NCI-H2107 treated with DMSO at 0.1 percent for 48 hours (cell line): ENCODE results near the gene NFATC2IP.
A peak's percentile ranks its signal among the peaks of the same experiment; 100 is the strongest.
"Not testable (repeated sequence)": the region's sequence is repeated elsewhere in the genome, so short reads cannot be mapped to it uniquely, and the experiment has no call there.

Experiments used
- DNase-seq: peaks from one replicate; lab custom pipeline; 2025; ENCODE audit not compliant: unreplicated experiment; lab: John Stamatoyannopoulos, UW

Gene NFATC2IP

DNA sequence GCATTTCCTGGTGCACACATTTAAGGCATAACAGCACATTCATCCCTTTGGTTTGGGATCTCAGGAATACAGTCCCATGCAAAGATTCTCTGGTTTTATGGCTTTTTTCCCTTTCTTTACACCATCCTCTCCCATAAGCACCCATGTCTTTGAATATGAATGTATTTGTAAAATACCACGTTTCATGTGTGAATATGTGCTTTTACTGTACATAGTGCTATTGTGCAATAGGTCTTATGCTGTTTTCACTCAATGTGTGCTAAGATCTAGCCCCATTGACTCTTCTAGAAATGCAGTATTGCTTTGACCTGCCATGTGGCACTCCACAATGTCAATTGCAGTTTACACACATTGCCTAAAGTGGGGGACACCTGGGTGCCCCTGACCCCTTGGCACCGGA, 13.8 kb downstream of the NFATC2IP start:
- no peak for DNase-seq

DNA sequence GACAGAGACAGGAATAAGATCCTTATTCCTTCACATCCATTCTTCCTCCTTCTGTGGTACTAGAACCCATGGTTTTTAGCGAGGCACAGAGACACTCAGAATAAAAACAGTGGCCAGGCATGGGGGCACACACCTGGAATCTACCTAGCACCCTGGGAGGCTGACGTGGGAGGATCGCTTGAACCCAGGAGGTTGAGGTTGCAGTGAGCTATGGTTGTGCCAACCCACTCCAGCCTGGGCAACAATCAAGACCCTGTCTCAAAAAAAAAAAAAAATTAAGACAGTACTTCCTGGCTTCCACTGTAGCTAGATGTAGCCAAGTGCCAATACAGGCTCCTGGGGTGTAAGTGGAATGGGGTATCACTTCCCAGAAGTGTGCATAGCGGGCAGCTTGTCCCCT, 16.4 kb downstream of the NFATC2IP start:
- no peak for DNase-seq

DNA sequence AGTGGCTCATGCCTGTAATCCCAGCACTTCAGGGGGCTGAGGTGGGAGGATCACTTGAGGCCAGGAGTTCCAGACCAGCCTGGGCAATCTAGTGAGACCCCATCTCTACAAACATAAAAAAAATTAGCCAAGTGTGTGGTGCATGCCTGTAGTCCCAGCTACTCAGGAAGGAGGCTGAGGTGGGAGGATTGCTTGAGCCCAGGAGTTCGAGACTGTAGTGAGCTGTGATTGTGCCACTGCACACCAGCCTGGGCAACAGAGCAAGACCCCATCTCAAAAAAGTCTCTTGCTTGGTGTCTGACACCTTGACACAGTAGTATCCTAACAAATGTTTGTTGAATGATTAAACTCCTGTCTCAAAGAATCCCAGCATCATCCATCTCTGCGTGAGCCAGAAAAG, 19.0 kb downstream of the NFATC2IP start:
- DNase-seq: not testable (repeated sequence)

DNA sequence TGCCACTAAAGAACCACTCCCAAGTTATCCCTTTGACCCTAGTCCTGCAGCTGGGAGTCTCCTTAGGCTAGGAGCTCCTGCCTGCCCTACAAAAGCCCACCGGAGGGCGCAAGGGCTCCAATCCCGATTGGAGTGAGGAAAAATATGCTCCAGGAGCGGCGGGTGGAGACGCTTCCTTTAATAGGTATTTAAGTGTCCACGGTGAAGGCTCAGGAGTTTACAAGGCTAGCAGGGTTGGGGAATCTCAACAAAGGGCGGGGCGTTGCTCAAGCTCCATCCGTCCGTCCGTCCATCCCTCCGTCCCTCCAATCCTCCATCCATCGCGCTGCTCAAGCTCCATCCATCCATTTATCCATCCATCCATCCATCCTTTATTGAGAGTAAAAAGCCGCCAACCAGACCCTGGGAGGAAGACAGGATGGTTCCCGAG, 23.3 kb downstream of the NFATC2IP start:
- DNase-seq: peak; percentile 50

DNA sequence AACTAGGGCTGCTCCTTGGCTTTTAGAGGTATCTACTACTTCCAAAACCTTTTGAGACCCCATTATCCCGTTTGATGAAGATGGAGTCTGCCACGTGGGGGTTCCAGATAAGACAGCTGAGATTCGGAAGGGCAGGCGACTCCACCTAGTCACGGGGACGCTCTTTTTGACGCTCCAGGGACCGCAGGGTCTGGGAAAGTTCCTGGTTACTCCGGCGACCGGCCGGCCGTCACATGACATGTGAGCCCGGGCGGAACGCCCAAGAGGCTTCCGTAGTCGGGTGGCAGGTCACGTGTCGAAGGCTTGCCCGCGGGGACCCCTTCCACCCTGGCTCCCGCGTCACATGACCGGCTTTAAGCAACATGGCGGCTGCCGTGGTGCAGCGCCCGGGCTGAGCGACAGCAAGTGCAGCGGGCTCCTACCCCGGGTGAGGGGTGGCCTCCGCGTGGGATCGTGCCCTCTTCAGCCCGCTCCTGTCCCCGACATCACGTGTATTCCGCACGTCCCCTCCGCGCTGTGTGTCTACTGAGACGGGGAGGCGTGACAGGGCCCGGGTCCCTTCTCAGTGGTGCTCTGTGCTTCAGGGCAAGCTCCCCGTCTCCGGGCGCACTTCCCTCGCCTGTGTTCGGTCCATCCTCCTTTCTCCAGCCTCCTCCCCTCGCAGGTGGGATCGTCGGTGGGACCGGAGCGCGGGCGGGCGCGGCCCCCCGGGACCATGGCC, 23.9 kb downstream of the NFATC2IP start, which contains the start of gene SPNS1:
SPNS1 (plus strand) TSS at position 342 of the 721 bp plus-strand sequence; CDS start at position 716, 374 bp downstream.
- DNase-seq: peak; percentile 82

DNA sequence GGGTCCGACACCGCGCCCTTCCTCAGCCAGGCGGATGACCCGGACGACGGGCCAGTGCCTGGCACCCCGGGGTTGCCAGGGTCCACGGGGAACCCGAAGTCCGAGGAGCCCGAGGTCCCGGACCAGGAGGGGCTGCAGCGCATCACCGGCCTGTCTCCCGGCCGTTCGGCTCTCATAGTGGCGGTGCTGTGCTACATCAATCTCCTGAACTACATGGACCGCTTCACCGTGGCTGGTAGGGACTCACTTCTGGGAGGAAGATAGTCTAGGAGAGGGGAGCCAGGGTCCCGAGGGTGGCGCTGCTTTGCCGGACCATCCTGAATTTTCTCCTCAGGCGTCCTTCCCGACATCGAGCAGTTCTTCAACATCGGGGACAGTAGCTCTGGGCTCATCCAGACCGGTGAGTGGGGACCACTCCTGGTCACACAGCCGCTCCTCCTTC, 24.4 kb downstream of the NFATC2IP start:
- no peak for DNase-seq

DNA sequence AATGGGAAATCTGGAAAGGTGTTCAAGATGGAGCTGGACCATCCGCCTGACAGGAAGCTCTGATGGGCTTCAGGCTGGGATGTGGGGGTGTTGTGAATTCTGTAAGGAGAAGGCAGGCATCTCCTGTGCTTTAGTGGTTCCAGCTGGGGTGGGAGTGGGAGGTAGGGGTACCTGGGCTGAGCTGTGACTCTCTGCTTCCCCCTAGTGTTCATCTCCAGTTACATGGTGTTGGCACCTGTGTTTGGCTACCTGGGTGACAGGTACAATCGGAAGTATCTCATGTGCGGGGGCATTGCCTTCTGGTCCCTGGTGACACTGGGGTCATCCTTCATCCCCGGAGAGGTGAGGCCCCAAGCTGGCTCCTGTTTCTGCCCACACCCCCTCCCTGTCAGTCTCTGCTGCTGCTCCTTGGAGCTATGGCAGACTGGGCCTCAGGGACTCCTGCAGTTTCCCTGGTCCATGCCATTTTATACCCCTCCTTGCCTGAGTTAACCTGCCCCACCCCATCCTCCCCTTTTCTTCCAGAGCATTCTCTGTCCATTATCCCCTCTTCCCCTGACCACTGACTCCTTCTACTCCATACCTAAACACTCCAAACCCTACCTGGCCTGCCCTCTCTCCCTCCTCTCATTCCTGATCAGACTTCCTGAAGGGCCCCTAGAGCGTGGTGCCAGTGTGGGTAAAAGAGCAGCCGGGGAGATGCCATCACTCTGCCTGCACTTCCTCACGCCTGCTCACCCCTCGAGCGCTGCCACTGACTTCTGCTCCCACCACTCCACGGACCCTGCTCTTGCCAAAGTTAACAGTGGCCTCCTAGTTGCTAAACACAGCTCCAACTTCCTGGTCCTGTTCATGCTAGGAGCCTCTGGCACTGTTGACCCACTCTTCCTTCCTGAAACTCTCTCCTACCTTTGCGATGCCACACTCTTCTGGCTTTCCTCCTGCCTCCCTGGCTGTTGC, 27.2 kb downstream of the NFATC2IP start:
- peak; percentile 10 for DNase-seq

DNA sequence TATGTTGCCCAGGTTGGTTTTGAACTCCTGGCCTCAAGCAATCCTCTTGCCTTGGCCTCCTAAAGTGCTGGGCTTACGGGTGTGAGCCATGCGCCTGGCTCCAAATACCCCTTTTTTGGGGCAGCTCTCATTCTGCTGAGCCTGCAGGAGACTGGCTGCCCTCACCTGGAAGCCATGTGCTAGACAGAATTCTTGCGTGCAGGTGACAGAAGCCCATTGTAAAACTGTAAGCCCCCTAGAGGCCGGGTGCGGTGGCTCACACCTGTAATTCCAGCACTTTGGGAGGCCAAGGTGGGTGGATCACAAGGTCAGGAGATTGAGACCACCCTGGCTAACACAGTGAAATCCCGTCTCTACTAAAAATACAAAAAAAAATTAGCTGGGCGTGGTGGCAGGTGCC, 29.6 kb downstream of the NFATC2IP start:
- not testable (repeated sequence) for DNase-seq

DNA sequence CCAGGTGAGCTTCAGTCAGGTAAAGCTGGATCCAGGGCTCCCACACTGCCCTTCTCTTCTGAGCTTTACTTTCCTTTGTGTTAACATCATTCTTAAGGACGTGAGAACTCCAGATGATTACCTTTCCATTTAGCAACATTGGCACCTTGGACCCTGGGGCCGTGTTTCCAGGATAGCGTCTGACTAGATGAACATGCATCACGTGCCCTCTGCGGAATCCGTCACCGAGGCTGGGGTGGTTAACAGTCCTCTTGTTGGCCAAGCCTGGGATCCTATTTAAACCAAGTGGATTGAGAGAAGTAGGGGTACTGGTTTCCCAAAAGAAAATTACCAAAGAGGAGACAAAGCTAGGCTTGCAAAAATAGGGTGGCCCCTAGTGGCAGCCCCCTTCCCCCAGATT, 30.2 kb downstream of the NFATC2IP start:
- no peak for DNase-seq

DNA sequence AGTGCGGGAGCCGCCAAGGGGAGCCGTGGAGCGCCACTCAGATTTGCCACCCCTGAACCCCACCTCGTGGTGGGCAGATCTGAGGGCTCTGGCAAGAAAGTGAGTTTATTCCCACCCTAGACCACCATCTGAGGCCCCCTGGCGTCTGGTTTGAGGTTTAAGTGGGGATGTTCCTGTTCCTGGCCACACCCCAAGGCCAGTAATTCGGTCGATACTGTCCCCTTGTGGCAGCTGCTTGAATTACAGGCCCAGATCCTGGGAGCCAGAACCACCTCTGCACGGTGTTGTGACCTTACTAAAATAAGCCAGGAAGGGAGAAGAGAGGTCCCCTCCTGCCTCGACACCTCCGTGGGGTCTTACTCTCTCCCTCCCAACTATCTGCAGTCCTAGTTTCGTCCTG, 30.8 kb downstream of the NFATC2IP start:
- DNase-seq: no peak

DNA sequence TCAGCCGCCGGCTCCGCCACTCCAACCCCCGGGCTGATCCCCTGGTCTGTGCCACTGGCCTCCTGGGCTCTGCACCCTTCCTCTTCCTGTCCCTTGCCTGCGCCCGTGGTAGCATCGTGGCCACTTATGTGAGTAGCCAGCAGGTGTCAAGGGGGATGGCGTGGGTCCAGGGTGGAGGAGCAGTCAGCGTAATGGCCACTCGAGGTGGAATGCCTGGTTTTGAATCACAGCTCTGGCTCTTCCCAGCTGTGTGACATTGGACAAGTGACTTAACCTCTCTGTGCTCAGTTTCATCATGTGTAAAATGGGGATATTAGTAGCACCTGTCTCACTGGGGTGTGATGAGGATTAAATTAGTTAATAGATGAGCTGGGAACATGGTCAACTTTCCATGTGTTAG, 31.7 kb downstream of the NFATC2IP start:
- DNase-seq: no peak

DNA sequence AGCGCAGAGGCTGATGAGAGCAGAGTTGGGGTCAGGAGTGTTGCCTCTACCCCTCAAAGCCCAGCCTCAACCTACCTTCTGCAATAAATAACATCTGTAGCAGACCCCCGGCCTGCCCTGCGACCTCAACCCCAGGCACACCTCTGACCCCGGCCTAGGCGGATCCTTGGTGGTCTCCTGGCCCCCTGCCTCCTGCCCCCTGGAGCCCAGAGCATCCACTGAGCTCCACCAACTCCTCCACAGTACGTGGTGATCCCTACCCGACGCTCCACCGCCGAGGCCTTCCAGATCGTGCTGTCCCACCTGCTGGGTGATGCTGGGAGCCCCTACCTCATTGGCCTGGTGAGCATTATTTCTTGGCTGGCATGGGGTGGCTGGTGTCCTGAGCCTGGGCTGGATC, 32.2 kb downstream of the NFATC2IP start:
- DNase-seq: no peak

DNA sequence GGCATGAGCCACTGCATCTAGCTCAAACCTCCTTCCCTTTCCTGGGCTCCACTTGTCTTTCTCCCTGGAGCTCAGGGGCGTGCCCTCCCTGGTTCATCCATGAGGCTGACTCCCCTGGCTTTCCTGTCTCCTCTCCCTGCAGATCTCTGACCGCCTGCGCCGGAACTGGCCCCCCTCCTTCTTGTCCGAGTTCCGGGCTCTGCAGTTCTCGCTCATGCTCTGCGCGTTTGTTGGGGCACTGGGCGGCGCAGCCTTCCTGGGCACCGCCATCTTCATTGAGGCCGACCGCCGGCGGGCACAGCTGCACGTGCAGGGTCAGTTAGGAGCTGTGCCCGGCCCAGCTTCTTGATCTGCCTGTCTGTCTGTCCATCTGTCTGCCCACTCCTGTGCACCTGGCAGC, 32.9 kb downstream of the NFATC2IP start:
- no peak for DNase-seq

DNA sequence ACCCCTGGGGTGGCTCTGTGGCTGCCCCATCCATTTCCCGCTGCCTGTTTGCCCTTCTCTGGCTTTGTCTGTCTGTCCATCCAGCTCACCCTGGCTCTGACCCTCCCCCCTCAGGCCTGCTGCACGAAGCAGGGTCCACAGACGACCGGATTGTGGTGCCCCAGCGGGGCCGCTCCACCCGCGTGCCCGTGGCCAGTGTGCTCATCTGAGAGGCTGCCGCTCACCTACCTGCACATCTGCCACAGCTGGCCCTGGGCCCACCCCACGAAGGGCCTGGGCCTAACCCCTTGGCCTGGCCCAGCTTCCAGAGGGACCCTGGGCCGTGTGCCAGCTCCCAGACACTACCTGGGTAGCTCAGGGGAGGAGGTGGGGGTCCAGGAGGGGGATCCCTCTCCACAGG, 33.4 kb downstream of the NFATC2IP start:
- no peak for DNase-seq

DNA sequence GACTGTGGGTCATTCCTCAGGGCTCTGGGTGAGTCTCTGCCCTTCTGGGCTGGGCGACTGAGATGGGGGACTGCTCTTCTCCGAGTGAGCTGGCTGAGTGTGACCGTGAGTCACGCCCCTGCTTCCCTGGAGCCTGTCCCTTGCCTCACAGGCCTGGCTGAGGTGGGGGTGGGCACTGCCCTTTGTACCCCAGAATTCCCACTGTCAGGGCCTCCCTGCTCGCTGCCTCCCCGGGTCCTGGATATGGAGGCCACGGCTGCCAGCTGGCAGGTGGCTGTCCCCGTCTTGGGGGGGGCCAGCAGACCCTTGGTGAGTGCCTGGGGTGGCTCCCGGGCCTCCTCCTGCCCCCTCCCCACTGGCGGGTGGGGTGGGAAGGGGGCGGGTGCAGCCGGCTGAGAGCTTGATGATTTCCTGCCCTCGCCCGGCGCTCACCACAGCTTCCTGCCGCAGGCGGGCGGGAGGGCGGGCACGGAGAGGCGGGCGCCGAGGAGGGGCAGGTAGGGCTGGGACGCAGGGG, 33.9 kb downstream of the NFATC2IP start, which contains the start of gene LAT:
LAT (plus strand) TSS at position 434 of the 517 bp plus-strand sequence. CDS start 366 bp downstream, outside the sequence.
- DNase-seq: no peak

DNA sequence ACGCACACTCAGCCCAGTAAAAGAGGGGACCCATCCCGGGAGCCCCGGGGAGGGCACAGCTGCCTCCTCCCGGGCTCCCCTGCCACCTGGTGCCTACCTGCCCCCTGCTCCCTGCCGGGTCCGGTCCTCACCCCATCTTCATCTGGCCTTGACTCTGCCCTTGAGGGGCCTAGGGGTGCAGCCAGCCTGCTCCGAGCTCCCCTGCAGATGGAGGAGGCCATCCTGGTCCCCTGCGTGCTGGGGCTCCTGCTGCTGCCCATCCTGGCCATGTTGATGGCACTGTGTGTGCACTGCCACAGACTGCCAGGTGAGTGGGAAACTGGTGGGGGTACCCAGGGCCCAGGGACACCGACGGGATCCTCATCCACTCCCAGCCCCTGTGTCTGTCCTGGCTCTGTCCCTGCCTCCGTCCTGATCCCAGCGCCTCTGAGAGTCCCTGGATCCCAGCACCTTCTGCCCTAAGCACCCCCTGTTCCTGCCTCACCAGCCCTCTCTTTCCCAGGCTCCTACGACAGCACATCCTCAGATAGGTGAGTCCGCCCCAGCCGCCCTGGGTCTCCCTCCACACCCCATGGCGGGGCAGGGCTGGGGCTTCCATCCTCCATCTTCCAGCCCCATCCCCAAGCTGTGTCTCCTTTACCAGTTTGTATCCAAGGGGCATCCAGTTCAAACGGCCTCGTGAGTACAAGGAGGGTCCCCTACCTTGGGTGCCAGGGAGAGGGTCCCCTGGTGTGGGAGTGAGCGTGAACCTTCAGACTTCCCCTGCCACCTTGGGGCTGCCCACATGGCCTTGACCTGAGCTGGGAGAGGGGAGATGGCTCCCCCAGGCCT, 34.7 kb downstream of the NFATC2IP start:
- no peak for DNase-seq

DNA sequence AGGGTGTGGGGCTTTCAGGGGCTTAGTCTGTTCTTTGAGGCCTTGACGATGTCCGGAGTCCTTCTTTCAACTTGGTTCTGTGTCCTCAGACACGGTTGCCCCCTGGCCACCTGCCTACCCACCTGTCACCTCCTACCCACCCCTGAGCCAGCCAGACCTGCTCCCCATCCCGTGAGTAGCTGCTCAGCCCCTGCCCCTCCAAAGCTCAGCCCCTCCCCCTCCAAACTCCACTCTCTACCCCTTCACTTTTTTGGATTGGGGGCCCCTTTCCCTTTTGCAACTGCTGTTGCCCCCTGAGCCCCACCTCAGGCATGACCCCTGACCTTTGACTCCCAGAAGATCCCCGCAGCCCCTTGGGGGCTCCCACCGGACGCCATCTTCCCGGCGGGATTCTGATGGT, 35.3 kb downstream of the NFATC2IP start:
- no peak for DNase-seq

DNA sequence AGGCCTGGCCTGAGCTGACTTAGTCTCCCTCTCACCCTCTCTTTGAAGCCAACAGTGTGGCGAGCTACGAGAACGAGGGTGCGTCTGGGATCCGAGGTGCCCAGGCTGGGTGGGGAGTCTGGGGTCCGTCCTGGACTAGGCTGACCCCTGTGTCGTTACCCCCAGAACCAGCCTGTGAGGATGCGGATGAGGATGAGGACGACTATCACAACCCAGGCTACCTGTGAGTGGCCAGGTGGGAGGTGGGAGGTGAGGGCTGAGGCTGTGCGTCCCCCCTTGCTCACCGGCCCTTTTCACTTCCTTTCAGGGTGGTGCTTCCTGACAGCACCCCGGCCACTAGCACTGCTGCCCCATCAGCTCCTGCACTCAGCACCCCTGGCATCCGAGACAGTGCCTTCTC, 35.8 kb downstream of the NFATC2IP start:
- DNase-seq: no peak

DNA sequence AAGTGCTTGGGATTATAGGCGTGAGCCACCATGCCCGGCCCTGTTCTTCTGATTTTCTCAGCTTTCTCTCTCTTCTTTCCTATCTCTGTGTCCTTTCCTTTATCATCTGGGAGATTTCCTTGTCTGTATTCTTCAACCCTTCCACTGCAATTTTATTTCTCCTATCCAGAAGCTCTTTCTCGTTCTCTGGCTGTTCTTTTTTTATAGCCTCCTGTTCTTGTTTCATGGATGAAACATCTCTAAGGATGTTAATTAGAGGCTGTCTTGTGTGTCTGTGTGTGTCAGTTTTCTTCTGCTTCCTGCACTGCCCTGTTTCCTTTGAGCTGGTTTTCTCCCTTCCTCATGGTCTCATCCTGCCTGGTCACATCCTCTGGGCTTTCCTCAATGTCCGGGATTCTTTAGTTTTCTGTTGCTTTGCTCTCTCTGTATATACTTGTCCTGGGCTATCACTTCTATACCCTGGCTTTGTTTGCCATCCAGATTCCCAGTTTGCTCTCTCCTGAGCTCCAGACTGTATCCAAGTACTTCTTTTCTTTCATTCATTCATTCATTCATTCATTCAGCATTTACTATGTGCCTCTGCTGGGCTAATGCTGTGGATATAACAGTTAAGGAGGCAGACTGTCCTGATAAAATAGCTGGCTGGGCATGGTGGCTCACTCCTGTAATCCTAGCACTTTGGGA, 36.6 kb downstream of the NFATC2IP start:
- DNase-seq: no peak

DNA sequence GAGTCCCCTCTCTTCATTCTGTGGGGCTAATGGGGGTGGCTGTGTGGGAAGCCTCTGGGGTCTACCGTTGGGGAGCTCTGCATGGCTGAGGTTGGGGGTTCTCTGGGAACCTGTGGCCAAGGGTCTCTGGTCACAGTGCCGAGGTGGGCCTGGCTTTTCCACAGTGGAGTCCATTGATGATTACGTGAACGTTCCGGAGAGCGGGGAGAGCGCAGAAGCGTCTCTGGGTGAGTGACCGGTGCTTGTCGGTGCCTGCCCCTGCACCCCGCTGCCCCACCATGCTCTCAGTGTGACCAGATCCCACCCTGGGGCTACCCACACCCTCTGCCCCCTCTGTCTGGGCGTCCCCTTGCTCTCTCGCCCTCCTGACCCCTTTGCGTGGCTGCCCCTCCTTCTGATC, 38.6 kb downstream of the NFATC2IP start:
- no peak for DNase-seq
